ENCODE measurements around the gene CRABP1.

DNA sequence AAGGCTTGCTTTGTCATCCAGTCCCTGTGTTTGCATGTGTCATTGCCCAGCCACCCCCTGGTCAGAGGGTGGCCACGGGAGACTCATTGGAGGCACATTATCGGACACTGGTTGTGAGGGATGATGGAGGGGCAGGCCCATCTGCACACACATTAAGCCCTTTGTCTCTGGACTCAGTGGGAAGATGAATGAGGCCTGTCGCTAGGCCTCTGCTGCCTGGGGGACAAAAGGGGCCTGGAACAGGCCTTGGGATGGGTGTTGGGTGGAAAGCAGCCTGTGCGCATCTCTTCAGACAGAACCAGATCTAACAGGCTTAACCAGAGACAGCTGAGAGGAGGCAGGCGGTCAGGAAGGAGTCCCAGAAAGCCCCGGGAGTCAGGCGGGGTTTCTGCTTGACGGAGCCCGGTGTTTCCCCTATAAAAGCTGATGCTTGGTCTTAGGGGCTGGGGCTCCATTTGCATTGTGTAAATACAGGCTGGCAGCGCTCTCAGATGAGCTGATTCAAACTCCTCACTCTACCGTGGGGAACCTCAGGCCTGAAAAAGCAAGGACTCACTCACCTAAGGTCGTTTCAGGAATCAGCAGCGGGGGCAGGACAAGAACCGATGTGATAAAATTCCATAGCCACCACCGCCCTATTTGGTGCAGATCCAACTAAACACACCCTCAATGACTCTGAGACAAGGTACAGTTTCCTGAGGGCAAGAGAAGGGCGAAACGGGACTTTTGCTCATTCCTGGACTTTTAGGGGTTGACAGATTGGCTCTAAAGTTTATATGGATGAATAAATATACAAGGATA is 23.7 kb upstream of the CRABP1 start:
- TF ChIP-seq, protein P1, sequence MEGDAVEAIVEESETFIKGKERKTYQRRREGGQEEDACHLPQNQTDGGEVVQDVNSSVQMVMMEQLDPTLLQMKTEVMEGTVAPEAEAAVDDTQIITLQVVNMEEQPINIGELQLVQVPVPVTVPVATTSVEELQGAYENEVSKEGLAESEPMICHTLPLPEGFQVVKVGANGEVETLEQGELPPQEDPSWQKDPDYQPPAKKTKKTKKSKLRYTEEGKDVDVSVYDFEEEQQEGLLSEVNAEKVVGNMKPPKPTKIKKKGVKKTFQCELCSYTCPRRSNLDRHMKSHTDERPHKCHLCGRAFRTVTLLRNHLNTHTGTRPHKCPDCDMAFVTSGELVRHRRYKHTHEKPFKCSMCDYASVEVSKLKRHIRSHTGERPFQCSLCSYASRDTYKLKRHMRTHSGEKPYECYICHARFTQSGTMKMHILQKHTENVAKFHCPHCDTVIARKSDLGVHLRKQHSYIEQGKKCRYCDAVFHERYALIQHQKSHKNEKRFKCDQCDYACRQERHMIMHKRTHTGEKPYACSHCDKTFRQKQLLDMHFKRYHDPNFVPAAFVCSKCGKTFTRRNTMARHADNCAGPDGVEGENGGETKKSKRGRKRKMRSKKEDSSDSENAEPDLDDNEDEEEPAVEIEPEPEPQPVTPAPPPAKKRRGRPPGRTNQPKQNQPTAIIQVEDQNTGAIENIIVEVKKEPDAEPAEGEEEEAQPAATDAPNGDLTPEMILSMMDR (conservative IDR thresholded peaks at IDR 0.05; ENCODE audit: low read length) = no peak
- no peak for TF ChIP-seq EZH2phosphoT487 (IDR thresholded peaks at IDR 0.05; ENCODE audit: borderline replicate concordance, low read depth, low read length)

All from OCI-LY7 (cell line).